Epithelial cell of alveolus of lung (primary cell): ENCODE data around the gene TDP1. TPM values are rescaled to one million over a fixed set of nuclear protein-coding genes. Genes with fewer than 3 reads are reported as not detected.

Source experiments
- total RNA-seq: library from RNA; depleted of rRNA; stranded (reverse); fragments of >200 nt; gene quantifications from 2 replicates; pipeline ENCODE4 v1.2.1, GENCODE V29; 2015

The TDP1 gene
- total RNA-seq = 10.5 and 25.1 TPM in 2 replicates

DNA sequence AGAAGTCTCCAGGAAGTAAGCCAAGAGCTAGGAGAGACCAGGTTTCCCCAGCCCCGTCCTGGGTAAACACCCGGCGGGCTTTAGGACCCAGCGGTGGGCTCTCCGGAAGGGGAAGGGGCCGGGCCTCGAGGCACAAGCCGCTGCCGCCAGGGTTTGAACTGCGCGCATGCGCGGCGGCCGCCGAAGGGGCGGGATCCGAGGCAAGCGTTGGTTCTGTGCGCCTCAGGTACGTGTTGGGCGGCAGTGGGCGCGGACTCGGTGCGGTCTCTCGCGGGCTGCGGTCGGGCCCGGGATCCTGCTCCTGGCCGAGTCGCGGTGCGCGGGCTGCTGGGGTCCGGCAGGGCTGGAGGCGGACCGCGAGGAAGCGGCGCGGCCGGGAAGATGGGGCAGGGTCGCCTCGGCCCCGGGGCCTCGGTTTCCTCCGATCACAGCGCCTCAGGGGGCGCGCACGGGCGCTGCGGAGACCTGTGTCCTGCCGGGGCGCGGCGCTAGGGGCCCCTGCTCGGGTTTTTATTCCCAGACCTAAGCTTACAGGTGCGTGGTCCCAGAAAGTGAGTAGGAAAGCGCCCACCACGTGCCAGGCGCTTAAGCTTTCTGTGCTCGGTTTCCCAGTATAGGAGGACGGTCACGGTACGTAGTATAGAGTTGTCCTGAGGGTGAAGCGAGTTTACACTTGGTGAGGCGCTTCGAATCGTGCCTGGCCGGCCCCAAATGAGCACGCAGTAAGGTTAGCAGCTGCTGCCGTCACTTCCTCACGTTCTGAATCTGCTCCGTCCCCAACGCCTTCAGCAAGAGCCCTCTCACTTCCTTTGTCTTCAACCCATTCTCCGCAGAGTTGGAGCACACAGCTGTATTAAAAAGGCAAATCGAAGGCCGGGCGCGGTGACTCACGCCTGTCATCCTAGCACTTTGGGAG, at the start of gene TDP1:
Gene TDP1, plus strand, starts transcription at position 183 of the 916 bp plus-strand sequence. CDS start 7,188 bp downstream, outside the sequence.

DNA sequence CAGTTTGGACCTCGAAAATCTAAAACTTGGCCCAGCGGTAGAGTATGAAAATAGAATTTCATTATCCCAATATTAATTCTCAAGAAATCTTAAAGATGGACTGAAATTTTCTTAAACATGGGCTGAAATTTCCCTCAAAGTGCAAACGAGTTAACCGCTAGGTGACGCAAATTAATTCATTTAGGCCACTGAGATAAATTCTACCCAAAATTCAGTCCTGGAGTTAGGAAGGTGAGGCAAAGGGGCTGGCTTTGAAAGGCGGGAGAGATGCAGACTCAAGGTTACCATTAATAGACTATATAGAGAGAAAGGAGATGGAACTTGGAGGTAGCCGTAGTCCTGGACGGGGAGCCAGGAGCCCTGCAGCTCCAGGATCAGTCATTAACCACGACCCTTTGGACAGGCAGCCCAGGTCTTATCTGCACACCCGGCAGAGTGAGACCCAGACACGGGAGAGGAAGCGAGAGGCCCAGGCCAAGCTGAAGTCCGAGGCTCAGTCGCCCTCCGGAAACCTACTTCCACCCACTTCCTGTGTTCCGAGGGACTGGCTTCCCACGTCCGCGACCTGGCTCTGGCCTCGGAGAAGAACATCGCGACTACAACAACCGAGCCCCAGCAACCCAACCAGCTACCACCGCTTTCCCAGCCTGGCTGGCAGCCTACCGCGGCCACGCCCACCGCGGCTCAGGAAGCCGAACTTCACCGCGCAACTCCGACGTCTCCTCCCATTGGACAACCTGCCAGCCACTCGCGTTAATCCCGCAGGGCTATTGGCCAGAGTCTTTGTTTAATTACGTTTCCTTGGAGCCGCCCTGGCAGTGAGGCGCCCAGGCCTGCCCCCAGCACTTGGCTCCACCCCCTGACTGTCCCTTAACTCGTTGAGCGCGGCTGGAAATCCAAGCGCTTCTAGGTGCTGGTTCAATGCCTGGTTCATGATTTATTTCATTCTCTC, 1.4 kb upstream of the TDP1 start, which contains the start of gene EFCAB11:
Gene EFCAB11, minus strand, starts transcription at position 661 of the 952 bp plus-strand sequence. Its CDS starts 70 bp downstream, at position 591.

DNA sequence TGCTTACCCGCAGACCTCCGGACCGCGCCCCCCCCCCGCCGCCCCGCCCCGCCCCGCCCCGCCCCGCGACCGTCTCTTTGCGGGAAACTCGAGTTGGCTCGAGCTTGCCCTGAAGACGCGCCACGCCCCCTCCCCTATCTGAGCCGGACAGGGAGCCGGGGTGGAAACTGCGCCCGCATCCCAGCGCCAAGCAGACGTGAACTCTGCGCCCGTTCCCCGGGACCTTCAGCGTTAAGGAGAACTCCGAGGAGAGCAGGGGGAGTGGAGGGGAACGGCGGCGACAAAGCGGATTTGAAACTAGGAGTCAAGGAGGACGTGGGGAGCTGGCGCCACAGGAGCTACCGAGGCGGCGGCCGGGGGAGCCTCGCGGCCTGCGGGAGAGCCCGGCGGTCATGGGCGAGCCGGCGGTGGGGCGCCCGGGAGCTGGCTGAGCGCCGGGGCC, 106.0 kb downstream of the TDP1 start, which contains the start of gene KCNK13:
Gene KCNK13, plus strand, starts transcription at position 310 of the 442 bp plus-strand sequence. CDS start 212 bp downstream, outside the sequence.

Other genes with a start within 250 kb of the TDP1 start
- 1.4 and 3.7 TPM in 2 replicates for gene EFCAB11, start 1.2 kb upstream of the TDP1 start, total RNA-seq
- gene KCNK13, start 106.1 kb downstream of the TDP1 start, total RNA-seq = 0.13 TPM in 1 of 2 replicates, not detected in the other